WTC11 (cell line): Measurements from ENCODE around the gene USP16. TPM values are rescaled to one million over a fixed set of nuclear protein-coding genes. Genes with fewer than 3 reads are reported as not detected.

Source experiments
- ATAC-seq: fragments of 200-7000 bp; cut with Tn5 transposase; 2 replicates; pipeline ENCODE4 v1.10.0; 2021; ENCODE audit warnings: mild to moderate bottlenecking, moderate library complexity
- CTCF ChIA-PET: fragments of 300-600 bp; sonication (Branson Sonifier 250); formaldehyde crosslinking; loops from one replicate; lab custom pipeline; 2021; ENCODE audit warnings: antibody characterized with exemption; lab: Charles Lee
- POLR2A ChIA-PET: fragments of 350-600 bp; sonication (Branson Sonifier 250); formaldehyde crosslinking; loops from one replicate; lab custom pipeline; 2021; ENCODE audit warnings: antibody characterized with exemption; lab: Charles Lee
- DNase-seq: peaks from one replicate; pipeline ENCODE4 v3.0.0; 2021; ENCODE audit warnings: low spot score
- H3K27ac Mint-ChIP-seq: 2 replicates; pipeline ENCODE4 v1.8.0; 2021; ENCODE audit warnings: mixed read lengths
- H3K27me3 Mint-ChIP-seq: 2 replicates; pipeline ENCODE4 v1.8.0; 2021; ENCODE audit warnings: low read depth, mild to moderate bottlenecking, moderate library complexity, mixed read lengths
- H3K36me3 Mint-ChIP-seq: 2 replicates; pipeline ENCODE4 v1.8.0; 2021; ENCODE audit warnings: mixed read lengths
- H3K4me1 Mint-ChIP-seq: 2 replicates; pipeline ENCODE4 v1.8.0; 2022; ENCODE audit warnings: mixed read lengths
- H3K4me3 Mint-ChIP-seq: 2 replicates; pipeline ENCODE4 v1.8.0; 2021; ENCODE audit warnings: mild to moderate bottlenecking, moderate library complexity, mixed read lengths
- H3K9me3 Mint-ChIP-seq: 2 replicates; pipeline ENCODE4 v1.8.0; 2021; ENCODE audit warnings: mixed read lengths
- FOXK1 ChIP-seq: sonication (generic); formaldehyde crosslinking; IDR thresholded peaks from 2 replicates; pipeline ENCODE4 v1.8.0; 2022; ENCODE audit warnings: mild to moderate bottlenecking, moderate library complexity, missing genetic modification reagents
- MXD4 ChIP-seq: fragments of 250-450 bp; sonication (Bioruptor Pico); IDR thresholded peaks from 2 replicates; pipeline ENCODE4 v1.8.0; 2021; ENCODE audit warnings: mild to moderate bottlenecking, moderate library complexity, borderline replicate concordance
- NFYB ChIP-seq: sonication (generic); formaldehyde crosslinking; conservative IDR thresholded peaks from 2 replicates; pipeline ENCODE4 v1.8.0; 2022; ENCODE audit warnings: low read depth, missing genetic modification reagents
- NR1H2 ChIP-seq: sonication (generic); formaldehyde crosslinking; IDR thresholded peaks from 2 replicates; pipeline ENCODE4 v1.9.0; 2021; ENCODE audit warnings: mild to moderate bottlenecking, moderate library complexity, missing genetic modification reagents
- SMAD3 ChIP-seq: sonication (generic); formaldehyde crosslinking; IDR thresholded peaks from 2 replicates; pipeline ENCODE4 v1.8.0; 2022; ENCODE audit warnings: missing genetic modification reagents, mild to moderate bottlenecking, borderline replicate concordance
- ZNF121 ChIP-seq: sonication (generic); formaldehyde crosslinking; IDR thresholded peaks from 2 replicates; pipeline ENCODE4 v1.8.0; 2023; ENCODE audit warnings: missing genetic modification reagents
- ZNF219 ChIP-seq: sonication (generic); formaldehyde crosslinking; IDR thresholded peaks from 2 replicates; pipeline ENCODE4 v1.8.0; 2023; ENCODE audit warnings: missing genetic modification reagents, mild to moderate bottlenecking, borderline replicate concordance
- ZNF317 ChIP-seq: sonication (generic); formaldehyde crosslinking; IDR thresholded peaks from 2 replicates; pipeline ENCODE4 v1.8.1; 2023; ENCODE audit warnings: low read depth, mild to moderate bottlenecking, moderate library complexity, missing genetic modification reagents, borderline replicate concordance
- ZNF671 ChIP-seq: fragments of 250-450 bp; sonication (Bioruptor Pico); IDR thresholded peaks from 2 replicates; pipeline ENCODE4 v1.8.0; 2021; ENCODE audit warnings: mild to moderate bottlenecking
- total RNA-seq: library from RNA; stranded (reverse); gene quantifications from 3 replicates; pipeline ENCODE4 v1.2.3, GENCODE V29; 2021
- TF ChIP-seq, protein P1 (sequence below): sonication (generic); formaldehyde crosslinking; IDR thresholded peaks from 2 replicates; pipeline ENCODE4 v1.8.0; 2023; ENCODE audit warnings: missing genetic modification reagents, mild to moderate bottlenecking, borderline replicate concordance
- TF ChIP-seq, protein P2 (sequence below): sonication (generic); formaldehyde crosslinking; IDR thresholded peaks from 2 replicates; pipeline ENCODE4 v1.8.1; 2022; ENCODE audit warnings: mild to moderate bottlenecking, missing genetic modification reagents, moderate library complexity, borderline replicate concordance
- TF ChIP-seq, protein P3 (sequence below): sonication (generic); formaldehyde crosslinking; IDR thresholded peaks from 2 replicates; pipeline ENCODE4 v1.8.1; 2022; ENCODE audit warnings: mild to moderate bottlenecking, moderate library complexity, missing genetic modification reagents

Gene USP16
- total RNA-seq, 1 experiment from 2014 or later = 20.8 TPM

DNA sequence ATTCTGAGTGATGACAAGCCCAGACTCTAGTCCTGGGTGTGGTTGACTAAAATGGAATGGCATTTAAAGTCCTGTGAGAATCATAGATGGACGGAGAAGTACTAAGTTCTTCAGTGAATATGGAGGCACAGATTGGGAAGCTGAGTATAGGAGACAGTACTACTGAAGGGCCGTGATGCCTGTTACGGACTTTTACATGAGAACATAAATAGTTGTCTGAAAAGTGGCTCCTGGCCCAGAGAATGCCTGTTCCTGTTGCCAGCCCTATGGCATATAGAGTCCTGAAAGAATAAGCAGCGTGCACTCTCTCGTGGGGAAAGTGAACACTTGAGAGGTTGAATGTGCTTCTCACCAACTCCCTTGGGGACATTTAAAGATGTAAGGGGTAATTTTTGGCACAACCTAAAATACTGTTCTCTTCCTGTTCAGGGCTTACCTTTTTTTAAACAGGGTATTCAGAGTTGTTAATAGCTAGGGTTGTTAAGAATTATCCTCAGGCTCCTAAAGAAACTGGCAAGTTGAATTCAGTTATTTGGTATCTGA is 28.6 kb downstream of the USP16 start (continued):
- TF ChIP-seq, protein P1, sequence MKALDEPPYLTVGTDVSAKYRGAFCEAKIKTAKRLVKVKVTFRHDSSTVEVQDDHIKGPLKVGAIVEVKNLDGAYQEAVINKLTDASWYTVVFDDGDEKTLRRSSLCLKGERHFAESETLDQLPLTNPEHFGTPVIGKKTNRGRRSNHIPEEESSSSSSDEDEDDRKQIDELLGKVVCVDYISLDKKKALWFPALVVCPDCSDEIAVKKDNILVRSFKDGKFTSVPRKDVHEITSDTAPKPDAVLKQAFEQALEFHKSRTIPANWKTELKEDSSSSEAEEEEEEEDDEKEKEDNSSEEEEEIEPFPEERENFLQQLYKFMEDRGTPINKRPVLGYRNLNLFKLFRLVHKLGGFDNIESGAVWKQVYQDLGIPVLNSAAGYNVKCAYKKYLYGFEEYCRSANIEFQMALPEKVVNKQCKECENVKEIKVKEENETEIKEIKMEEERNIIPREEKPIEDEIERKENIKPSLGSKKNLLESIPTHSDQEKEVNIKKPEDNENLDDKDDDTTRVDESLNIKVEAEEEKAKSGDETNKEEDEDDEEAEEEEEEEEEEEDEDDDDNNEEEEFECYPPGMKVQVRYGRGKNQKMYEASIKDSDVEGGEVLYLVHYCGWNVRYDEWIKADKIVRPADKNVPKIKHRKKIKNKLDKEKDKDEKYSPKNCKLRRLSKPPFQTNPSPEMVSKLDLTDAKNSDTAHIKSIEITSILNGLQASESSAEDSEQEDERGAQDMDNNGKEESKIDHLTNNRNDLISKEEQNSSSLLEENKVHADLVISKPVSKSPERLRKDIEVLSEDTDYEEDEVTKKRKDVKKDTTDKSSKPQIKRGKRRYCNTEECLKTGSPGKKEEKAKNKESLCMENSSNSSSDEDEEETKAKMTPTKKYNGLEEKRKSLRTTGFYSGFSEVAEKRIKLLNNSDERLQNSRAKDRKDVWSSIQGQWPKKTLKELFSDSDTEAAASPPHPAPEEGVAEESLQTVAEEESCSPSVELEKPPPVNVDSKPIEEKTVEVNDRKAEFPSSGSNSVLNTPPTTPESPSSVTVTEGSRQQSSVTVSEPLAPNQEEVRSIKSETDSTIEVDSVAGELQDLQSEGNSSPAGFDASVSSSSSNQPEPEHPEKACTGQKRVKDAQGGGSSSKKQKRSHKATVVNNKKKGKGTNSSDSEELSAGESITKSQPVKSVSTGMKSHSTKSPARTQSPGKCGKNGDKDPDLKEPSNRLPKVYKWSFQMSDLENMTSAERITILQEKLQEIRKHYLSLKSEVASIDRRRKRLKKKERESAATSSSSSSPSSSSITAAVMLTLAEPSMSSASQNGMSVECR (CRISPR knock-in tag) = no peak
- no peak for TF ChIP-seq ZNF317
- no peak for TF ChIP-seq ZNF671
- no peak for TF ChIP-seq FOXK1 (CRISPR knock-in tag)
- TF ChIP-seq, protein P2, sequence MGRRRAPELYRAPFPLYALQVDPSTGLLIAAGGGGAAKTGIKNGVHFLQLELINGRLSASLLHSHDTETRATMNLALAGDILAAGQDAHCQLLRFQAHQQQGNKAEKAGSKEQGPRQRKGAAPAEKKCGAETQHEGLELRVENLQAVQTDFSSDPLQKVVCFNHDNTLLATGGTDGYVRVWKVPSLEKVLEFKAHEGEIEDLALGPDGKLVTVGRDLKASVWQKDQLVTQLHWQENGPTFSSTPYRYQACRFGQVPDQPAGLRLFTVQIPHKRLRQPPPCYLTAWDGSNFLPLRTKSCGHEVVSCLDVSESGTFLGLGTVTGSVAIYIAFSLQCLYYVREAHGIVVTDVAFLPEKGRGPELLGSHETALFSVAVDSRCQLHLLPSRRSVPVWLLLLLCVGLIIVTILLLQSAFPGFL (CRISPR knock-in tag) = no peak

DNA sequence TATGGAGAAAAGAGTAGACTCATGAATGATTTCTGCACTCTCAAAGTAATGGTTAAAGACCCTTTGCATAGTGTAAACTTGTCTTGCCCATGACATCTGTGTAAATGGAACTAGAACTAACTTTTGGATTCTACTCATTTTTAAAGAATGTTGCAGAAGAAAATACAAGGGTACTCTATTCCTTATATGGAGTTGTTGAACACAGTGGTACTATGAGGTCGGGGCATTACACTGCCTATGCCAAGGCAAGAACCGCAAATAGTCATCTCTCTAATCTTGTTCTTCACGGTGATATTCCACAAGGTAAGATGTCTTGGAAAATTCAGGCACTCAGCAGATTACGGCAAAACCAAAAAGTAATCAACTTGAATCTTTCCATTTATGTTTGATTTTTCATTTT is 29.2 kb downstream of the USP16 start:
- CTCF ChIA-PET = no interaction called here
- no peak overlapping the region for H3K4me3 Mint-ChIP-seq
- H3K36me3 Mint-ChIP-seq = peaks cover 37% of the 10 kb centered on the region
- DNase-seq (no peak), ATAC-seq (no peak)
- POLR2A ChIA-PET = no interaction called here
- no peaks in the 10 kb centered on the region for H3K27me3 Mint-ChIP-seq
- 0 out of 2 replicates have a peak overlapping the region, but pooled peaks have one; percentile 33 for H3K27ac Mint-ChIP-seq
- H3K9me3 Mint-ChIP-seq = no peaks in the 10 kb centered on the region
- no peak for TF ChIP-seq ZNF219 (CRISPR knock-in tag)
- TF ChIP-seq NR1H2 (CRISPR knock-in tag) = no peak
- TF ChIP-seq ZNF121 (CRISPR knock-in tag) = no peak
- no peak for TF ChIP-seq MXD4 (CRISPR knock-in tag)
- TF ChIP-seq NFYB (CRISPR knock-in tag) = no peak
- no peaks in the 10 kb centered on the region for H3K4me1 Mint-ChIP-seq

DNA sequence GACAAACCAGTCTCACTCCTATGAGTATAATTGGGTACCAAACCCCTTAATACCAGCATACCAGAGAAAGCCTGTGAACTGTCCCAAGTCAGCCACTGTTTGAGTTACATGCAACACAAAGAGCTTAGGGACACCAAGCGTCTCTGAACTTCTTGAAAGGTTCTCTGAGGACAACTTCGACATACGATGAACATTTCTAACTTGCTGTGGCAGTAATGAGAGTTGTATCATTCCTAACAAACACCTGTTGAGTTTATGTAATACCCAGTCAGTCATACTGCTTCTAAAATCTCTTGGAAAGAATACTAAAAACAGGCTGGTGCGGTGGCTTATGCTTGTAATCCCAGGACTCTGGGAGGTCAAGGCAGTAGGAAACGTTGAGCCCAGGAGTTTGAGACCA is 30.6 kb downstream of the USP16 start:
- CTCF ChIA-PET = no interaction called here

More for the DNA sequence above, 30.6 kb downstream of the USP16 start:
- DNase-seq = no peak
- TF ChIP-seq SMAD3 (CRISPR knock-in tag) = no peak
- TF ChIP-seq, protein P1 (CRISPR knock-in tag) = no peak
- TF ChIP-seq, protein P3, sequence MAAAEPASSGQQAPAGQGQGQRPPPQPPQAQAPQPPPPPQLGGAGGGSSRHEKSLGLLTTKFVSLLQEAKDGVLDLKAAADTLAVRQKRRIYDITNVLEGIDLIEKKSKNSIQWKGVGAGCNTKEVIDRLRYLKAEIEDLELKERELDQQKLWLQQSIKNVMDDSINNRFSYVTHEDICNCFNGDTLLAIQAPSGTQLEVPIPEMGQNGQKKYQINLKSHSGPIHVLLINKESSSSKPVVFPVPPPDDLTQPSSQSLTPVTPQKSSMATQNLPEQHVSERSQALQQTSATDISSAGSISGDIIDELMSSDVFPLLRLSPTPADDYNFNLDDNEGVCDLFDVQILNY = no peak
- H3K27me3 Mint-ChIP-seq = no peaks in the 10 kb centered on the region
- no peak overlapping the region for H3K27ac Mint-ChIP-seq
- H3K36me3 Mint-ChIP-seq = peaks cover 46% of the 10 kb centered on the region
- no peaks in the 10 kb centered on the region for H3K4me1 Mint-ChIP-seq
- H3K9me3 Mint-ChIP-seq = no peaks in the 10 kb centered on the region
- POLR2A ChIA-PET = no interaction called here
- no peak overlapping the region for H3K4me3 Mint-ChIP-seq
- ATAC-seq = peak; percentile 16; the same call in 1 of the 2 replicates
